Inflammatory macrophage treated with lipopolysaccharide for 1 hour (primary cell): Measurements from ENCODE around the gene TTC7B.

ENCODE experiments used
- DNase-seq, 2 donors: peaks; one replicate each; pipeline ENCODE4 v3.0.0-alpha.2; 2020 to 2022

TTC7B gene

GRCh38 chr14:90665321-90666000 lies 150.8 kb downstream of the TTC7B start:
- no peak for DNase-seq

- DNase-seq, result no peak
Measured at GRCh38 chr14:90664911-90665310, 151.3 kb downstream of the TTC7B start.

- DNase-seq, result no peak
Measured at GRCh38 chr14:90663680-90664079, 152.6 kb downstream of the TTC7B start.

- no peak for DNase-seq
Measured at GRCh38 chr14:90663140-90663539, 153.1 kb downstream of the TTC7B start.

GRCh38 chr14:90661866-90662265 lies 154.4 kb downstream of the TTC7B start:
- no peak for DNase-seq

GRCh38 chr14:90660865-90661570 lies 155.2 kb downstream of the TTC7B start:
- no peak for DNase-seq

DNA sequence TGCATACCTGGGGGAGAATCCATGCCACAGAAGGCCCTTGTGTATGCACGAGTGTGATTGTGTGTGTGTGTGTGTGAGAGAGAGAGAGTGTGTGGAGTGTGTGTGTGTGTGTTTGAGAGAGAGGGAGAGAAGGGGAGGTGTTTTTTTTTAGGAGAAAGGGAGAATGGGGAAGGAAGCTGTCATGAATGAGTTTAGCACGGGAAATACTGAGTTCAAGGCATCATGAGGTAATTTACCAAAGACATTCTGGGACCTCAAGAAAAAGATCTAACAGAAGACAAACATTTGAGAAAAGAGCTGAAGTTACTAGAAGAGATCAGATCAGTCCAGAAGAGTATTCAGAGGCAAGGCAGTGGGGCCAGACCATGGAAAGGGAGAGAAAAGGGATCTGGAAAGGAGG lies 157.1 kb downstream of the TTC7B start:
- peak in 1 of 2 donors; percentile 26 for DNase-seq

- peak; percentile 85 to 93 for DNase-seq
Measured at GRCh38 chr14:90658541-90658967, 157.7 kb downstream of the TTC7B start.

- no peak for DNase-seq
Measured at GRCh38 chr14:90656973-90657372, 159.3 kb downstream of the TTC7B start.

- DNase-seq, result no peak
Measured at GRCh38 chr14:90655829-90656228, 160.4 kb downstream of the TTC7B start.

DNA sequence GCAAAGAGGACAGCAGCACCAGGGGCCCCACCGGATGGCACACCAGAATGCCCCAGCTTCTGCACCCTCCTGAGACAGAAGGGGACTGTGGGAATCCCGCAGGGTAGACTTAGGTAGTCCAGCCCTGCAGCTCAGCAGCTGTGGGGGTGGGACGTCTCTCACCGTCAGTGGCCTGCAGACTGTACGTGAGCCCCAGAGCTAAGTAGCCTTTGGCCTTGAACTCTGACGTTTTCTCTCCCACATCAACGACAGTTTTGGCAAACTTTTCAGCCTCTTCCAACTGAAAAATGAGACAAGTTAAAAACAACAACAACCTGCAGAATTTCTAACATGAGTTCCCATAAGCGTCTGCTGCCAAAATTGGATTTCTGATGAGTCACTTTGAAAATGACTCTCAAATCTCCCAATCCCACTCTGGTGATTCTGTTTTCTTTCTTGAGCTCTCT lies 161.4 kb downstream of the TTC7B start:
- DNase-seq, result no peak

GRCh38 chr14:90652626-90653025 lies 163.6 kb downstream of the TTC7B start:
- DNase-seq, result no peak

DNA sequence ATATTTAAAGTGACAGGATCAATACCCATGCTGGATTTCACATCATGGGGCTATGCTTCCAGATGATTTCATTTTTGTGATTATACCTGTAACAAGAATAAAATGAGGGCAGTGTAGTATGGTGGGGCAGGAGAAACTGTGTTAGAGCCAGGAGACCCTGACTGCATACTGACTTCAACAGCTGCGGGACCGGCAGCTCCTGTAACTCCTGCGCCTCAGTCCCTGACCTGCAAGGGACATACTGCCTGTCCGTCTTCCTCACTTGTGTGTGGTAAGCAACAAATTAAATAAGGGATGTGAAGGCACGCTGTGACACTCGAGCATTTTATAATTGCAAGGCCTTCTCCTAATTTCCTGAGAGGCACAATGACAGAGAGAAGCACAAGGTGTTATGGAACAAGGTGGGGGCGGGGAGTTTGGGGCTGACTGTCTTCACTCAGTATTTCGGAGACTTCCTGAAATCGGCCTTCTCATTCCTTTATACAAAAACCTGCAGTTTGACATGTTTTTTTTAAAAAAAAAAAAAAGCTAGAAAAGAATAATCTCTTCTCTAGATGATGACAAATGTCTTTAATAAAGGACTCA lies 164.2 kb downstream of the TTC7B start:
- DNase-seq, result no peak

GRCh38 chr14:90651271-90651804 lies 164.9 kb downstream of the TTC7B start:
- DNase-seq, result no peak

GRCh38 chr14:90649557-90650135 lies 166.6 kb downstream of the TTC7B start:
- DNase-seq, result no peak

GRCh38 chr14:90649083-90649482 lies 167.1 kb downstream of the TTC7B start:
- DNase-seq, result no peak

- DNase-seq, result no peak
Measured at GRCh38 chr14:90648421-90648820, 167.8 kb downstream of the TTC7B start.

DNA sequence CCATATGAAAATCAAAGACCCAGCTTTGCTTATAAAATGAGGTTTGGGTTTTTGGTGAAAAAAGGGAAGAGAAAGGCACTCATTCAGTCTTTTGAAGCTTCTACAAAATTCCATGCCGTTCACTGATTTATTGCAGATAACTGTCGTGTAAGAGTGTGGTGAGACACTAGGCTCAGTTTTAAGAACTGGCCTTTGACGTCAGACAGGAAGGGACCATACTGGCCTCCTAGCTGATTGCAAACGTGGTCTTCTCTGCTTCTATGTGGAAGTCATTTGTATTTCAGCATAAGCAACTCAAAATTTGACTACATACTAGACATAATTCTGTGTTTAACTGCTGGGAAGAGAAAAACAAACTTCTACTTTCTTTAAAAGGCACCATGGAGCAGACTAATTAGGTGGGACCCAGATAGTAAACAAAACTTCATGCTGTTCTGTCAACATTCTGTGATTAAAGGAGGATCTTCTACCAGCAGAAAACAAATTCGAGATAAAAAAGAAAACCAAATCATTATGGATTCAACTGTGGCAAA lies 168.7 kb downstream of the TTC7B start:
- DNase-seq, result peak; percentile 53 to 64

GRCh38 chr14:90645842-90646443 lies 170.3 kb downstream of the TTC7B start:
- DNase-seq, result no peak

GRCh38 chr14:90644882-90645281 lies 171.3 kb downstream of the TTC7B start:
- peak; percentile 44 to 48 for DNase-seq

- DNase-seq, result no peak
Measured at GRCh38 chr14:90643982-90644670, 172.1 kb downstream of the TTC7B start.

GRCh38 chr14:90642244-90642717 lies 173.9 kb downstream of the TTC7B start:
- no peak for DNase-seq
